CD1c-positive myeloid dendritic cell (primary cell): Measurements from ENCODE around the gene SPEM1.

Experiments used
- DNase-seq: peaks from one replicate; pipeline ENCODE4 v3.0.0-alpha.2; 2016; ENCODE audit errors: extremely low spot score

SPEM1 gene

GRCh38 chr17:7419819-7420610 is at the start of gene SPEM1:
Gene SPEM1 (plus strand): TSS chr17:7420324. CDS start chr17:7420385, 61 bp downstream.
- DNase-seq: no peak

- DNase-seq: no peak
Observed at GRCh38 chr17:7370853-7371252, 49.3 kb upstream of the SPEM1 start.

- DNase-seq: no peak
Observed at GRCh38 chr17:7374353-7374752, 45.8 kb upstream of the SPEM1 start.

GRCh38 chr17:7379134-7379533 is 41.0 kb upstream of the SPEM1 start:
- no peak for DNase-seq

- DNase-seq: peak; percentile 19
Observed at GRCh38 chr17:7380321-7380720, 39.8 kb upstream of the SPEM1 start.

GRCh38 chr17:7380855-7381683 is 39.1 kb upstream of the SPEM1 start, which contains the start of gene TNK1:
Gene TNK1 (plus strand): TSS chr17:7381089. CDS start chr17:7382927, 1,838 bp downstream.
- peak; percentile 1 for DNase-seq

- no peak for DNase-seq
Observed at GRCh38 chr17:7382901-7383300, 37.2 kb upstream of the SPEM1 start.

GRCh38 chr17:7383371-7383741 is 36.8 kb upstream of the SPEM1 start:
- no peak for DNase-seq

GRCh38 chr17:7383742-7384488 is 36.2 kb upstream of the SPEM1 start:
- DNase-seq: peak; percentile 64

GRCh38 chr17:7384489-7385081 is 35.5 kb upstream of the SPEM1 start:
- no peak for DNase-seq

- DNase-seq: no peak
Observed at GRCh38 chr17:7388856-7389255, 31.3 kb upstream of the SPEM1 start.

GRCh38 chr17:7389924-7390910 is 29.9 kb upstream of the SPEM1 start:
- no peak for DNase-seq

- DNase-seq: no peak
Observed at GRCh38 chr17:7391307-7391706, 28.8 kb upstream of the SPEM1 start.

GRCh38 chr17:7392696-7393612 is 27.2 kb upstream of the SPEM1 start:
- no peak for DNase-seq

GRCh38 chr17:7393613-7394451 is 26.3 kb upstream of the SPEM1 start:
- peak; percentile 36 for DNase-seq

- peak; percentile 90 for DNase-seq
Observed at GRCh38 chr17:7394452-7395191, 25.5 kb upstream of the SPEM1 start, which contains the start of gene PLSCR3. Gene PLSCR3 (minus strand): TSS chr17:7394525. CDS start chr17:7394110, 415 bp downstream.

- DNase-seq: no peak
Observed at GRCh38 chr17:7396147-7396546, 24.0 kb upstream of the SPEM1 start.

GRCh38 chr17:7398612-7399011 is 21.5 kb upstream of the SPEM1 start:
- no peak for DNase-seq
